A549 (cell line): ENCODE measurements around the gene ACSL3. TPM values are rescaled to one million over a fixed set of nuclear protein-coding genes. Genes with fewer than 3 reads are reported as not detected.

Experiments
- ATAC-seq, 2 experiments: fragments of 200-7000 bp in 1 of 2; fragments of >200 bp in 1 of 2; cut with Nextera tagmentation in 1 of 2; cut with Tn5 transposase in 1 of 2; 3 replicates each; pipeline versions ENCODE4 v1.8.0 to v1.9.1; 2018 to 2020; ENCODE audit warnings: mild to moderate bottlenecking in 1 of 2, moderate library complexity in 1 of 2
- CTCF ChIA-PET: fragments of 300-600 bp; sonication (Branson Sonifier 250); formaldehyde crosslinking; extraction: SDS; loops from one replicate; lab custom pipeline; 2021; ENCODE audit warnings: antibody characterized with exemption, inconsistent platforms; lab: Yijun Ruan, JAX
- POLR2A ChIA-PET: fragments of 350-600 bp; formaldehyde crosslinking; extraction: SDS; loops from one replicate; lab custom pipeline; 2021; ENCODE audit warnings: antibody characterized with exemption, inconsistent platforms; lab: Yijun Ruan, JAX
- DNase-seq, 2 experiments: peaks; one replicate each; pipeline versions ENCODE4 v3.0.0 to v3.0.0-alpha.2; 2011 to 2016; ENCODE audit warnings: low read depth in 1 of 2, low spot score in 1 of 2
- FAIRE-seq: peaks from 2 replicates; lab custom pipeline; 2011; peaks lifted over from hg19 to GRCh38; lab: Jason Lieb, UNC
- H3K27ac ChIP-seq, 2 experiments: fragments of >200 bp; sonication (Bioruptor Twin); formaldehyde crosslinking; 3 replicates each; pipeline ENCODE4 v1.5.1; 2016 to 2017
- H3K4me1 ChIP-seq: fragments of >200 bp; sonication (Bioruptor Twin); formaldehyde crosslinking; 3 replicates; pipeline ENCODE4 v1.6.1; 2016
- H3K4me2 ChIP-seq: fragments of >200 bp; sonication (Bioruptor Twin); formaldehyde crosslinking; 3 replicates; pipeline ENCODE4 v1.6.1; 2016
- H3K4me3 ChIP-seq: fragments of >200 bp; sonication (Bioruptor Twin); formaldehyde crosslinking; 3 replicates; pipeline ENCODE4 v1.5.1; 2016
- H3K9me3 ChIP-seq: fragments of >200 bp; sonication (Bioruptor Twin); formaldehyde crosslinking; 3 replicates; pipeline ENCODE4 v1.6.1; 2016
- BHLHE40 ChIP-seq: IDR thresholded peaks from 2 replicates; pipeline ENCODE4 v1.6.1; 2012; ENCODE audit warnings: low read depth, low read length, inconsistent platforms
- E2F6 ChIP-seq: IDR thresholded peaks from 2 replicates; pipeline ENCODE4 v1.6.1; 2012; ENCODE audit warnings: low read depth, borderline replicate concordance
- EHF ChIP-seq: fragments of 250-450 bp; sonication (Bioruptor Pico); IDR thresholded peaks from 2 replicates; pipeline ENCODE4 v1.5.0; 2020; ENCODE audit warnings: mild to moderate bottlenecking
- EHMT2 ChIP-seq: fragments of 200-600 bp; sonication (generic); IDR thresholded peaks from 2 replicates; pipeline ENCODE4 v1.6.1; 2016; ENCODE audit warnings: antibody characterized with exemption, low read depth, mild to moderate bottlenecking, moderate library complexity
- HES2 ChIP-seq: fragments of >200 bp; sonication (Bioruptor Twin); formaldehyde crosslinking; IDR thresholded peaks from 2 replicates; pipeline ENCODE4 v1.6.1; 2016
- HEYL ChIP-seq: fragments of 250-450 bp; sonication (Bioruptor Pico); IDR thresholded peaks from 2 replicates; pipeline ENCODE4 v1.8.0; 2021; ENCODE audit warnings: mild to moderate bottlenecking, moderate library complexity
- HOXA7 ChIP-seq: fragments of 250-450 bp; sonication (Bioruptor Pico); IDR thresholded peaks from 2 replicates; pipeline ENCODE4 v1.5.0; 2020; ENCODE audit warnings: mild to moderate bottlenecking, moderate library complexity
- HOXB13 ChIP-seq: fragments of 250-450 bp; sonication (Bioruptor Pico); IDR thresholded peaks from 2 replicates; pipeline ENCODE4 v1.5.0; 2020; ENCODE audit warnings: low read depth, mild to moderate bottlenecking, moderate library complexity
- HOXB5 ChIP-seq: fragments of 250-450 bp; sonication (Bioruptor Pico); IDR thresholded peaks from 2 replicates; pipeline ENCODE4 v1.5.0; 2020; ENCODE audit warnings: mild to moderate bottlenecking, moderate library complexity
- JUNB ChIP-seq: fragments of >200 bp; sonication (Bioruptor Twin); formaldehyde crosslinking; IDR thresholded peaks from 2 replicates; pipeline ENCODE4 v1.6.1; 2016
- KDM1A ChIP-seq: fragments of 200-600 bp; sonication (generic); IDR thresholded peaks from 2 replicates; pipeline ENCODE4 v1.6.1; 2016; ENCODE audit warnings: low read depth, mild to moderate bottlenecking
- KDM5A ChIP-seq: fragments of 200-600 bp; sonication (generic); IDR thresholded peaks from 2 replicates; pipeline ENCODE4 v1.6.1; 2016; ENCODE audit warnings: antibody characterized with exemption, mild to moderate bottlenecking
- MAX ChIP-seq: IDR thresholded peaks from 2 replicates; pipeline ENCODE4 v1.6.1; 2012
- MAZ ChIP-seq: fragments of 150-350 bp; IDR thresholded peaks from 2 replicates; pipeline ENCODE4 v1.6.1; 2014; ENCODE audit warnings: antibody characterized with exemption, low read depth, low read length, borderline replicate concordance
- NFE2L2 ChIP-seq: fragments of 150-350 bp; conservative IDR thresholded peaks from 2 replicates; pipeline ENCODE4 v1.6.1; 2014; ENCODE audit warnings: low read length
- RAD21 ChIP-seq, 2 experiments: fragments of >200 bp in 1 of 2; sonication (Bioruptor Twin) in 1 of 2; formaldehyde crosslinking in 1 of 2; IDR thresholded peaks in 1 of 2; conservative IDR thresholded peaks in 1 of 2; 2 replicates in 1 of 2; 3 replicates in 1 of 2; pipeline ENCODE4 v1.6.1; 2012 to 2018; ENCODE audit warnings: inconsistent platforms in 1 of 2
- RARB ChIP-seq: fragments of 250-450 bp; sonication (Bioruptor Pico); IDR thresholded peaks from 2 replicates; pipeline ENCODE4 v1.8.0; 2021; ENCODE audit warnings: mild to moderate bottlenecking, moderate library complexity
- REST ChIP-seq: fragments of 200-600 bp; sonication (generic); IDR thresholded peaks from 2 replicates; pipeline ENCODE4 v1.6.1; 2016; ENCODE audit warnings: antibody characterized with exemption, mild to moderate bottlenecking, moderate library complexity
- RFX5 ChIP-seq: fragments of 450-650 bp; IDR thresholded peaks from 2 replicates; pipeline ENCODE4 v1.7.1; 2014; ENCODE audit warnings: antibody characterized with exemption, mild to moderate bottlenecking, moderate library complexity
- RNF2 ChIP-seq: fragments of 200-600 bp; sonication (generic); IDR thresholded peaks from 2 replicates; pipeline ENCODE4 v1.6.1; 2016; ENCODE audit warnings: low read depth, mild to moderate bottlenecking, antibody characterized with exemption, moderate library complexity, borderline replicate concordance
- SREBF2 ChIP-seq: fragments of 450-650 bp; IDR thresholded peaks from 2 replicates; pipeline ENCODE4 v1.6.1; 2014; ENCODE audit warnings: mild to moderate bottlenecking, moderate library complexity
- USF2 ChIP-seq: fragments of 450-650 bp; IDR thresholded peaks from 2 replicates; pipeline ENCODE4 v1.6.1; 2014; ENCODE audit warnings: antibody characterized with exemption
- ZFP36 ChIP-seq: fragments of 450-650 bp; IDR thresholded peaks from 2 replicates; pipeline ENCODE4 v1.6.1; 2014; ENCODE audit warnings: borderline replicate concordance; ENCODE audit not compliant: partially characterized antibody
- ZNF302 ChIP-seq: fragments of 250-450 bp; sonication (Bioruptor Pico); IDR thresholded peaks from 2 replicates; pipeline ENCODE4 v1.9.0; 2021; ENCODE audit warnings: inconsistent platforms, mild to moderate bottlenecking, moderate library complexity
- WGBS: methylation state at CpG from one replicate; pipeline ENCODE4 v1.1.6; 2017; ENCODE audit errors: missing lambda C conversion rate; 5-methylcytosine and 5-hydroxymethylcytosine counted together
- polyA plus RNA-seq, 4 experiments: library from polyadenylated mRNA; depleted of rRNA in 3 of 4; stranded (reverse); fragments of >200 nt; fragmentation: RNase III in 1 of 4; extraction: RNeasy Plus Mini Kit Qiagen cat#74134 plus additional on column Dnase treatment in 1 of 4; gene quantifications; 2 replicates in 3 of 4; 3 replicates in 1 of 4; pipeline ENCODE4 v1.2.3, GENCODE V29; 2011 to 2017

ACSL3 gene
- polyA plus RNA-seq, 2 of the 4 experiments (the other 2 are of a cell fraction), result 142 to 160 TPM

- ATAC-seq, result no peak
- TF ChIP-seq USF2 (no peak), HES2 (no peak), KDM5A (no peak), HEYL (CRISPR knock-in tag) (no peak), REST (no peak), ZFP36 (no peak), E2F6 (no peak), JUNB (no peak), RARB (CRISPR knock-in tag) (no peak), HOXB5 (CRISPR knock-in tag) (no peak), HOXB13 (CRISPR knock-in tag) (no peak)
- FAIRE-seq, result no peak
- DNase-seq, result no peak
- ChIA-PET POLR2A (no interaction called here), CTCF (interaction anchor here (1.5 to 4.8 kb wide), 3 partner anchors 10 to 824 kb away, joined by 4 to 86 read pairs (median 7); no protein-coding TSS in a partner anchor)
- Histone ChIP-seq H3K4me3 (no peak overlapping the region), H3K4me1 (no peaks in the 10 kb centered on the region), H3K9me3 (no peaks in the 10 kb centered on the region), H3K4me2 (no peak overlapping the region), H3K27ac (no peak overlapping the region; a peak in 1 of 6 replicates)
- 98% methylated on average over 2 of the region's 2 CpGs for WGBS
Observed at GRCh38 chr2:222973733-222974132, 112.9 kb downstream of the ACSL3 start.

GRCh38 chr2:222976521-222977061 is 115.8 kb downstream of the ACSL3 start:
- no peak for FAIRE-seq
- DNase-seq, result no peak
- POLR2A ChIA-PET, result no interaction called here
- no peak for TF ChIP-seq NFE2L2
- TF ChIP-seq HOXB13 (CRISPR knock-in tag), result no peak
- no peak for TF ChIP-seq HES2
- TF ChIP-seq RFX5, result no peak
- TF ChIP-seq HOXA7, result no peak
- TF ChIP-seq KDM1A, result no peak
- TF ChIP-seq SREBF2, result no peak
- no peak for TF ChIP-seq USF2
- TF ChIP-seq MAZ, result no peak
- TF ChIP-seq BHLHE40, result no peak
- no peak for TF ChIP-seq ZNF302 (CRISPR knock-in tag)
- TF ChIP-seq EHMT2, result no peak
- no peak for TF ChIP-seq RNF2
- no peak for TF ChIP-seq REST
- TF ChIP-seq RAD21 (conservative IDR thresholded peaks at IDR 0.05 in 1 of 2, IDR thresholded peaks at IDR 0.05 in 1 of 2), result no peak
- no peak for TF ChIP-seq EHF (CRISPR knock-in tag)
- TF ChIP-seq MAX, result no peak

More at GRCh38 chr2:222976521-222977061, 115.8 kb downstream of the ACSL3 start:
- ATAC-seq, result no peak
- Histone ChIP-seq H3K4me2 (no peak overlapping the region), H3K27ac (no peak overlapping the region), H3K4me3 (no peak overlapping the region), H3K4me1 (peaks cover under 1% of the 10 kb centered on the region; the same call in 1 of the 3 replicates), H3K9me3 (no peaks in the 10 kb centered on the region)
- CTCF ChIA-PET, result interaction anchor here (1.0 to 1.4 kb wide), 2 partner anchors 124 to 821 kb away, joined by 3 to 5 read pairs; no protein-coding TSS in a partner anchor
- 36% methylated on average over 3 of the region's 3 CpGs for WGBS
